GM20000 (cell line): Measurements from ENCODE around the gene RAB5B.

Source experiments
- DNase-seq: peaks from one replicate; pipeline ENCODE4 v3.0.0; 2012; ENCODE audit warnings: low spot score
- TF ChIP-seq, protein P1 (sequence below): IDR thresholded peaks from 2 replicates; pipeline ENCODE4 v1.5.1; 2012; ENCODE audit warnings: mild to moderate bottlenecking, control low read depth; ENCODE audit errors: extremely low read depth, missing control alignments

RAB5B gene, protein sequence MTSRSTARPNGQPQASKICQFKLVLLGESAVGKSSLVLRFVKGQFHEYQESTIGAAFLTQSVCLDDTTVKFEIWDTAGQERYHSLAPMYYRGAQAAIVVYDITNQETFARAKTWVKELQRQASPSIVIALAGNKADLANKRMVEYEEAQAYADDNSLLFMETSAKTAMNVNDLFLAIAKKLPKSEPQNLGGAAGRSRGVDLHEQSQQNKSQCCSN

DNA sequence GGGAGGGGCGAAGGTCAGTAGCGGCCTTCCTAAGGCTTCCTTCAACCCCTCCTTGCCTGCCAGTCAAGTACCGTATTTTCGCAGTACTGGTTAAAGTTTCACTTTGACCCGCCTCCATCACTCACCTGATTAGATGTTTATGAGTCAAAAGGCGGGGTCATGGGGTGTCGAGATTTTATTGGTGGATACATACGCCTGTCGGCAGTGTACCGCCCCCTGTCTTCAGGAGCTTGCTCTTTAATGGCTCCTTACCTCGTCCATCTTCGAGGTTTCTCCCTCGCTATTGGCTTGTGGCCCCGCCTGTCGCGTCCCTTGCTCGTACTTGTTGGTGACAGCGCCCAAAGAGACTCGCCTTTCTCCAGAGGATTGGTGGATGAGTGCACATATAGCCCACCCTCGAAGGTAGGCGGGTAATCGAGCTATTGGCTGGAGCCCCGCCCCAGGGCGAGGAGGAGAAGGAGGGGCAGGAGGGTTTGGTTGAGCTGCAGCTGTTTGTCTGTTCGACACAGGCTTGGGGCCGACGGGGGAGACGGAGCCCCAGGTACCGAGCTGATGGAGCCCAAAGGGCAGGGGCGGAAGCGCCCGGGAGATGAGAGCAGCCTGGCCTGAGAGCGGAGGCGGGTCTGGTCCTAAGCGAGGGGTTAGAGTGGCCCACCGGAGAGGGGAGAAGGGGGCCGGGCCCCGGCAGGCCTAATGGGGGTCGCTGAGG lies at the start of gene RAB5B:
Gene RAB5B, plus strand, starts transcription at position 480 of the 709 bp plus-strand sequence. CDS start 12,883 bp downstream, outside the sequence.
- peak; percentile 94 for DNase-seq
- TF ChIP-seq, protein P1, sequence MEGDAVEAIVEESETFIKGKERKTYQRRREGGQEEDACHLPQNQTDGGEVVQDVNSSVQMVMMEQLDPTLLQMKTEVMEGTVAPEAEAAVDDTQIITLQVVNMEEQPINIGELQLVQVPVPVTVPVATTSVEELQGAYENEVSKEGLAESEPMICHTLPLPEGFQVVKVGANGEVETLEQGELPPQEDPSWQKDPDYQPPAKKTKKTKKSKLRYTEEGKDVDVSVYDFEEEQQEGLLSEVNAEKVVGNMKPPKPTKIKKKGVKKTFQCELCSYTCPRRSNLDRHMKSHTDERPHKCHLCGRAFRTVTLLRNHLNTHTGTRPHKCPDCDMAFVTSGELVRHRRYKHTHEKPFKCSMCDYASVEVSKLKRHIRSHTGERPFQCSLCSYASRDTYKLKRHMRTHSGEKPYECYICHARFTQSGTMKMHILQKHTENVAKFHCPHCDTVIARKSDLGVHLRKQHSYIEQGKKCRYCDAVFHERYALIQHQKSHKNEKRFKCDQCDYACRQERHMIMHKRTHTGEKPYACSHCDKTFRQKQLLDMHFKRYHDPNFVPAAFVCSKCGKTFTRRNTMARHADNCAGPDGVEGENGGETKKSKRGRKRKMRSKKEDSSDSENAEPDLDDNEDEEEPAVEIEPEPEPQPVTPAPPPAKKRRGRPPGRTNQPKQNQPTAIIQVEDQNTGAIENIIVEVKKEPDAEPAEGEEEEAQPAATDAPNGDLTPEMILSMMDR: no peak

DNA sequence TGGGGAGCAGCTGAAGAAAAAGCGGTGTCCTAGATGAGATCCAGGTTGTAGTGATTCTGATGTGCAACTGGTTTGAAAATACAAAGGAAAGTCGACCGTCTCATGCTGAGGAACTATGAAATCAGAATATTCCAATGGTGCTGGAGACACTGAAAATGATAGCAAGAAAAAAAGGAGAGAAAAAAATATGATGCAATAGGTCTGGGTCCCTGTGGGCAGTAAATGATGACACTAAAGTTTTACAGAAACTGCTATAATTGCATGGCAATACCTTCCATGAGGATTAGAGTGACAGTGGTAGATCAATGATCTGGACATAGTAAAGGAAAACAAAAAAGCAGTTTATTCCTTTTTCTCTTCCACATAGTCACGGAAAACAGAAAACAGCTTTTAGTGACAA lies 48.5 kb upstream of the RAB5B start:
- TF ChIP-seq, protein P1: no peak
- no peak for DNase-seq

DNA sequence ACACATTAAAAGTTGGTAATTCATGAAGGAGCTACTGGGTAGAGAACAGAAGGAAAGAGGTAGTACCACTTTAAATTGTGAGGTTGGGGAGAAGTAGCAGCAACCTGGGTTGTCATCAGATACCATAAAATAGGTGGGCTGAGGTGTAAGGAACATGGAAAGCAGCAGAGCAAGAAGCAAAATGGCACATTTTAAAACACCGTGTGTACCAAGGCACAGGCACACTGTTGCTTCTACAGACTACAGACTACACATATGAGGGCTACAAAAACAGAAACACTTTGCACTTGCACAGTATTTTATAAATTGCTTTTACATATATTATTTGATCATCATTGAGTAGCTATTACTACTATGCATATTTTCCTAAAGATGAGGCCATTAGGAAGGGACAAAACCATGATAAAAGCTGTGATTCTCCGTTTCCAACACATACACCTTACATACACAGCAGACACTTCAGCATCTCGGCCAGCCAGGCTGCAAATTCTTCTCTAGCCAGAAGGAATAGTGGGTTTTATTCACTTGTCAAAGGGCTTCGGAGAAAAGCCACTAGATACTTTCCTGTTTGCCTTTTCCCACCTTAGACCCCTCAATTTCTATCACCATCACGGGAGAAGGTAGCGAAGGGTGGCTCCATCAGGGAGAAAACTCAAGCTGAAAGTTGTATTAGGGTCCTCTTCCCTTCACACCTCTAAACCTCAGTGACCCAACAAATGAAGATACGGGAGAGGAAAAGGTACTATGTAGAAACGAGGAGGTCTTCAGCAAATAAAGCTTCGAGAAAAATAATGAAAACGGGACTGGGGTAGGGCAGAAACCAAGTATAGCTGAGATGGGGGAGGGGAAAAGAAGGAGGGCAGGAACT lies 47.8 kb upstream of the RAB5B start:
- no peak for DNase-seq
- TF ChIP-seq, protein P1: no peak

DNA sequence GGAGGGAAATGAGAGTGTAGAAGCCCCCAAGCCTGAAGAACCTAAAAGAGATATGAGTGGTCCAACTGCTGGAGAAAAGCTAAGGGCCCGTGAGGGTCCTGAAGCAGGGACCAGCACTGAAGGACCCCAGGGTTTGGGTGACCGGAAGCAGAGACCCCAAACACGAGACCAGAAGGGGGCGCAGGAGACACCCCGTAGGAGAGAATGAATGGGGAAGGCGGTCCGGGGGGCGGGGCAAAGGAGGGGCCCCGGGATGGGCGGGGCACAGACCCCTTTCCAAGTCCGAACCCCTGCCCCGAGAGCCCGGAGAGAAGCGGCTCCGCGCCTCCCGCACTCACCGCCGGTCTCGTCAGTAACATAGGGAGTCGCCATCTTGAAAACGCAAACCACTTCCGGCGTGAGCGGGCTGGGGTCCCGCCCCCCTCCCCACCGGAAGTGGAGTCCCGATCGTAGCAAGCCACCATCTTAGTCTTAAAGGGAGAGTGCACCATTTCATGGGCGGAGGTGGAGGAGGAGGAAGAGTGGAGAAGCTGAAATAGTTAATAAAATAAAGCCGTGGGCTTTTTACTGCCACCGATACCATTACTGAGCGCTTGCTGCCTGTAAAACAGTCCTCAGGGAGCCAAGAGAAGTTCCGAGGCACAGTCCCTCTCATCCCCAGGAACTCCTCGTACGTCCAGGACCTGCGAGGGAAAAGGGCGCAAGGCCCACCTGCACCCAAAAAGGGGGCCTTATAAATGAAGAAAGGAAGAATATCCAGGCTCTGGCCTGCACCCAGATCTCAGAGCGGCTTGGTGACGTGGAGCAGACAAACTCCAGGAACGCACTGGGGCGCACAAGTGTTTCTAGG lies 46.9 kb upstream of the RAB5B start:
- TF ChIP-seq, protein P1: peak; percentile 45
- DNase-seq: peak; percentile 92

DNA sequence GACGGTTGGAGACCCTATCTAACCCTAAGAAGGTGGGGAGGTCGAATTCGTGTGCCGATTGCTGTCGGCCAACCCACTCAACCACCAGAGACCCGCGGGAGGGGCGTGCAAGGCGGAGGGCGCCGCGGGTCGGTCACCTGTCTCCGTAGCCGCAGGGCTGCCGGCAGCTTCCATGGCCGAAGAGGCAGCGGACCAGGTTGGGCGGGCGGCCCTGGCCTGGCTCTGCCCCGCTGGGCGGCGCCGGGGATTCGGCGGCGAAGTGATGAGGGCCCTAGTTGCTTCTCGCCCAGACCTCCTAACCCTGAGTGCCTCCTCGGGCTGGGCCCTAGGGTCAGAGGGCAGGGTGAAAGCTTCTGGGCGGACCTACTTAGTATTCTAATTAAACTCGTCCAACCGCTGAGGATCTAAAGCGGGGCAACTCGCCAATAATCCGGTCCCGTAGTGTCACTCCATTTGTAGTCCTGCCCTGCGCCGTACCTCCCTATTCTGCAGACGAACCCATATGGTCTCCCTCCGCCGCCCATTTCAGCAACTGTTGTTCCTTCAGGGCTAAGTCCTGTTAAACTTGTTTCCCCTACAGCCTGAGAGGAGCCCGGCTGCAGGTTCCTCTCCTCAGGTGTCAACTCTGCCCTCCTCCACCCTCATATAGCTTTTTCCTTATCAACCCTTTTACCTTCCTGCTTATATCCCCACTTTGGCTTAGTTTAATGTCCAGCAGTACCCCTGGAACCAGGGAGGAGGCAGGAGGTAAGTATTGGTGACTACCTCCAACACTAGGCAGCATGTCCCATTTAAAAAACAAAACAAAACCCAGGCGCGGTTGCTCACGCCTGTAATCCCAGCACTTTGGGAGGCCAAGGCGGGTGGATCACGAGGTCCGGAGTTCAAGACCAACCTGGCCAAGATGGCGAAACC lies 46.0 kb upstream of the RAB5B start, which contains the start of gene PYM1:
Gene PYM1, minus strand, starts transcription at position 307 of the 915 bp plus-strand sequence. Its CDS starts 133 bp downstream, at position 174.
- TF ChIP-seq, protein P1: no peak
- DNase-seq: peak; percentile 87

DNA sequence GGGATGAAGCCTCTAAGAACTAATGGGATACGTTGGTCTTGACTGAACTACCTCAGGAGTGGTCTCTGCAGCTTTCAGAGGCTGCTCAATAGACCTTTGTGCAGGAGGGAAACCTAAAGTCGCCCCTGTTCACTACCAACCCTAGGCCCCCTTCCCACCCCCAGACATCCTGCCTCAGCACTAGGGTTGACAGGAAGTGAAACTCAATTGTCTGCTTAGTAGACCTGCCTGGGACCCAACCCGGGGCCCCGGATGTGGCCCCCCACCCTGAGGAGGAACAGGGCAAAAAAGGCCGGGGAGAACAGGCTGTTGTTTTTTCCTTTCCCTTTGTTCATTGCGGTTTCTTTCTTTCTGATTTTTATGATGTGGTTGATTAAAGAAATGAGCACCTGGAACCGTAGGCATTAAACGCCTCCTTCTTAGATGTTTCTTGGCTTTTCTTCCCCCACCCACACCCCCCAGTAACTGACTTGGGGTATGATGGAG lies 44.5 kb upstream of the RAB5B start:
- peak; percentile 89 for DNase-seq
- TF ChIP-seq, protein P1: no peak
